Left ventricle myocardium superior (tissue), 1 donor: ENCODE measurements around the gene ZKSCAN5. TPM values are rescaled to one million over a fixed set of nuclear protein-coding genes. Genes with fewer than 3 reads are reported as not detected.
A peak's percentile ranks its signal among the peaks of the same experiment; 100 is the strongest.
"Not testable (repeated sequence)": the region's sequence is repeated elsewhere in the genome, so short reads cannot be mapped to it uniquely, and the experiment has no call there.

Experiments
- ATAC-seq: fragments of 200-7000 bp; cut with Tn5 transposase; one replicate; pipeline ENCODE4 v1.9.1; 2020; ENCODE audit warnings: mild to moderate bottlenecking, moderate library complexity
- DNase-seq: peaks from one replicate; pipeline ENCODE4 v3.0.0-alpha.2; 2020
- intact Hi-C: fragments of 100-400 bp; cut with micrococcal nuclease; formaldehyde crosslinking; loops from one replicate; pipeline ENCODE4 v1.11.0; 2022
- total RNA-seq: library from RNA; stranded (reverse); fragmentation: NEBNext Ultra II Directional; extraction: Animal tissue kit (Norgen Biotek cat#: 25700); gene quantifications from one replicate; pipeline ENCODE4 v1.2.1, GENCODE V29; 2021
- donor health status: DM: no; HTN: yes; CAD: no; lungs with severe emphysema.

Gene ZKSCAN5
- total RNA-seq, 1 donor from 2014 or later: 6.3 TPM

GRCh38 chr7:99490878-99491277, 13.6 kb upstream of the ZKSCAN5 start:
- intact Hi-C loops: no loop called here
- ATAC-seq (no peak), DNase-seq (no peak)

DNA sequence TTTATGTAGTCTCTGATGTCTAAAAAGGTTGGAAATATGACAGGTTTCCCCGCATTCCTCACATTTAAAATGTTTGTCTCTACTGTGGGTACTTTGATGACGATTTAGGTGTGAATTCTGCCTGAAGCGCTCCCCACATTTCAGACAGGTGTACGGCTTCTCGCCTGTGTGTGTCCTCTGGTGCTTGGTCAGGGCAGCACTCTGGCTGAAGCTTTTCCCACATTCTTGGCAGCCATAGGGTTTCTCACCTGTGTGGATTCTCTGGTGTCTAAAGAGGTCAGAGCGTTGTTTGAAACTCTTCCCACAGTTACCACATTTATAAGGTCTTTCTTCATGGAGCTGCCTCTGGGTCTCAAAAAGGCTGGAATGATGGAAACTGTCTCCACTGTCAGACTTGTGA, 10.6 kb upstream of the ZKSCAN5 start:
- ATAC-seq: no peak
- DNase-seq: no peak
- intact Hi-C loops: no loop called here

GRCh38 chr7:99497766-99498545, 6.5 kb upstream of the ZKSCAN5 start:
- DNase-seq: no peak
- no peak for ATAC-seq
- intact Hi-C loops: no loop called here

GRCh38 chr7:99498546-99498944, 5.9 kb upstream of the ZKSCAN5 start:
- intact Hi-C loops: no loop called here
- DNase-seq (no peak), ATAC-seq (no peak)

- intact Hi-C loops: no loop called here
- ATAC-seq (no peak), DNase-seq (no peak)
These were observed 5.1 kb upstream of the ZKSCAN5 start for GRCh38 chr7:99499371-99499720.

GRCh38 chr7:99499721-99500636, 4.5 kb upstream of the ZKSCAN5 start, which contains the start of gene ZNF394:
ZNF394 (minus strand) TSS chr7:99500281; CDS start chr7:99500093, 188 bp downstream.
- peak; percentile 94 for DNase-seq
- peak; percentile 65 for ATAC-seq
- intact Hi-C loops: no loop called here

- DNase-seq: no peak
- intact Hi-C loops: no loop called here
- ATAC-seq: no peak
These were observed 3.8 kb upstream of the ZKSCAN5 start for GRCh38 chr7:99500637-99501009.

DNA sequence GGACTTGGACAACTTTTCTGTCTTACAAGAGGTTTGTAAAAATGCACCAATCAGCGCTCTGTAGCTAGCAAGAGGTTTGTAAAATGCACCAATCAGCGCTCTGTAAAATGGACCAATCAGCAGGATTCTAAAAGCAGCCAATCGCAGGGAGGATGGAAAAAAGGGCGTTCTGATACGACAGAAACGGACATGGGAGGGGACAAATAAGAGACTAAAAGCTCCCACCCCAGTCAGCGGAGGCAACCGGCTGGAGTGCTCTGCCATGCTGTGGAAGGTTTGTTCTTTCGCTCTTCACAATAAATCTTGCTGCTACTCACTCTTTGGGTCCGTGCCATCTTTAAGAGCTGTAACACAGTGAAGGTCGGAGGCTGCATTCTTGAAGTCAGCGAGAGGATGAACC, 3.2 kb upstream of the ZKSCAN5 start:
- intact Hi-C loops, ATAC-seq, DNase-seq: not testable (repeated sequence)

- ATAC-seq (no peak), DNase-seq (no peak)
- intact Hi-C loops: no loop called here
These were observed 220 bp upstream of the ZKSCAN5 start for GRCh38 chr7:99504281-99504602.

DNA sequence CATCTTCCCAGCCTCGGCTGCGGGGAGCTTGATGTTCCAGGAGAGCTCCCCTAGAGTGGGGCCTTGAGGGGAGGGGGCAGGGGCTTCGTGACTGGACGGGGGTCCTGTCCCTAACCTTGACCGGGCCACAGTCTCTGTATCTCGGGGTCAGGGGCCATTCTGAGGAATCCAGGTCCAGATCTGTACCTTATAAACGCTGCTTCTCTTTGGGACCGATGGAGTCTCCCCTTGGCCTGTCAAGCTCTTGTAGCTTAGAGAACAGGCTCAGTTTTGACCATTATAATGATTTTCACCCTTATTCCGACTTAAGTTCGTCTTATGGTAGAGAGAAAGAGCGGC, 831 bp downstream of the ZKSCAN5 start:
- DNase-seq (no peak), ATAC-seq (no peak)
- intact Hi-C loops: no loop called here

DNA sequence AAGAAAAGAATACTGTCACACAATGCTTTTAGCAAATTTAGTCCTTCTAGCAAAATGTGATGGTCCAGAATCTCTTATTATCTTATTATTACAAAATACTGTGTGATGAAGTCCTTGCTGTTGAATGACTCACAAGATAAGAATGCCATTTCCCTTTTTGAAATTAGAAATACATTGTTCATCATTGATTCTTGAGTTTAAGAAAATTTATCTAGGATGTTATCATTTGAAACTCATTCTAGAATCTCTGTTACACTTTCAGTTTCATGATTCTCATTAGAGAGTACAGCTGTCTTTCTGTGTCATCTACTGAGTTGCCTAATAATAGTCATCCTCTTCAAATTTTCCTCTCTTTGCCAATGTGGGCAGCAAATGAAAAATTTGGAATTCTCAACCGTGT, 9.6 kb downstream of the ZKSCAN5 start:
- ATAC-seq: no peak
- intact Hi-C loops: no loop called here
- DNase-seq: no peak

- no peak for ATAC-seq
- intact Hi-C loops: no loop called here
These were observed 16.9 kb downstream of the ZKSCAN5 start for GRCh38 chr7:99521399-99521798.

DNA sequence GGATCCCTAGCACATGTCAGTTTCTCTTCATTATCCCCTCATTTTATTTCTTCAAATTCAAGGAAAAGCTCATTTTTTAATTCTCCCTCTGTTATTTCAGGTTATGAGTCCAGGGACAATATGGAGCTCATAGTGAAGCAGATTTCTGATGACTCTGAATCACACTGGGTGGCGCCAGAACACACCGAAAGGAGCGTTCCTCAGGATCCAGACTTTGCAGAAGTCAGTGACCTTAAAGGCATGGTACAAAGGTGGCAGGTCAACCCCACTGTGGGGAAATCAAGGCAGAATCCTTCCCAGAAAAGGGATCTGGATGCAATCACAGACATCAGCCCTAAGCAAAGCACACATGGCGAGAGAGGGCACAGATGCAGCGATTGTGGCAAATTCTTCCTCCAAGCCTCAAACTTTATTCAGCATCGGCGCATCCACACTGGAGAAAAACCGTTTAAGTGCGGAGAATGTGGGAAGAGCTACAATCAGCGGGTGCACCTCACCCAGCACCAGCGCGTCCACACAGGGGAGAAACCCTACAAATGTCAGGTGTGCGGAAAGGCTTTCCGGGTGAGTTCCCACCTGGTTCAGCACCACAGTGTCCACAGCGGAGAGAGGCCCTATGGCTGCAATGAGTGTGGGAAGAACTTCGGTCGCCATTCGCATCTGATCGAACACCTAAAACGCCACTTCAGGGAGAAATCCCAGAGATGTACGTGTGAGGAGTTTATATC, 21.4 kb downstream of the ZKSCAN5 start:
- no peak for ATAC-seq
- no peak for DNase-seq
- intact Hi-C loops: no loop called here

More at GRCh38 chr7:99521399-99521798, 16.9 kb downstream of the ZKSCAN5 start:
- DNase-seq: no peak

DNA sequence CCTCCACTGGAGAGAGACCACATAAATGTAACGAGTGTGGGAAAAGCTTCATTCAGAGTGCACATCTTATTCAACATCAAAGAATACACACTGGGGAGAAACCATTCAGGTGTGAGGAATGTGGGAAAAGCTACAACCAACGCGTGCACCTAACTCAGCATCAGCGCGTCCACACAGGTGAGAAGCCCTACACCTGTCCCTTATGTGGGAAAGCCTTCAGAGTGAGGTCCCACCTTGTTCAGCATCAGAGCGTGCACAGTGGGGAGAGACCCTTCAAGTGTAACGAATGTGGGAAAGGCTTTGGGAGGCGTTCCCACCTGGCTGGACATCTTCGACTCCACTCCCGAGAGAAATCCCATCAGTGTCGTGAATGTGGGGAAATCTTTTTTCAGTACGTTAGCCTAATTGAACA, 26.9 kb downstream of the ZKSCAN5 start:
- no peak for ATAC-seq
- intact Hi-C loops: no loop called here

DNA sequence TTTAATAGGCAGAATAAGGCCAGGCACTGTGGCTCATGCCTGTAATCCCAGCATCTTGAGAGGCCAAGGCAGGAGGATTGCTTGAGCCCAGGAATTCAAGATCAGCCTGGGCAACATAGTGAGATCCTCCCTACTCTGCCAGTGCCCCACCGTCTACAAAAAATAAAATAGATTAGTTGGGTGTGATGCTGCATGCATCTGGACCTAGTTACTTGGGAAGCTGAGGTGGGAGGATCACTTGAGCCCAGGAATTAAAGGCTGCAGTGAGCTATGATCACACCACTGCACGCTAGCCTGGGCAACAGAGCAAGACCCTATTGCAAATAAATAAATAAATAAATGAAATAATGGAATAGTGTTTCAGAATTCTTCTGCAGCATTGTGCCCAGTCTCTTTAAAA, 31.2 kb downstream of the ZKSCAN5 start:
- intact Hi-C loops: no loop called here
- DNase-seq: no peak
- no peak for ATAC-seq

More for the DNA sequence above, 26.9 kb downstream of the ZKSCAN5 start:
- DNase-seq: no peak

DNA sequence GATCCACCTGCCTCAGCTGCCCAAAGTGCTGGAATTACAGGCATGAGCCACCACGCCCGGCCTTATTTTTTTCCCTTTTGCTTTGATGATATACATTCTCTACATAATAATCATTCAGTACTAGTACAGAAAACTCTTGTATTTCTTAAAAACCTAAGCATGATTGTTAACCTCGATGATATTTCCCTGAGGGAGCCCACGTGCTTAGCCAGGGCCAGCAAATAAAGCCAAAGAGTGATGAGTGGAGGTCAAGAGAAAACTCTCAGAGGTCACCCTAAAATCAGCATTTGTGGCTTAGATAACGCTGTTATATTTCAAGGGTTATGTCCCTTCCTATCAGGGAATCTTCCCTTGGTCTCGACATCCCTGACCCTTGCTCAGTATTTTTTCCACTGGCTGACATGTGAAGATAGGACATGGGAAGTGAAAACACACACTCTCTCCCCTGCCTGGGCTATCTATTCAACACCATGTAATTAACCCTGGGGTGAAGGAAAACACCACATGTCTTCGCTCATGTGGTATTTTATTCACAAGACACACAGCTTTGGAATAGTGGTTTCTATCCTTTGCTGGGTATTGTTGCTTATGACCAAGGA, 34.9 kb downstream of the ZKSCAN5 start:
- intact Hi-C loops: no loop called here
- ATAC-seq: no peak
- DNase-seq: no peak

DNA sequence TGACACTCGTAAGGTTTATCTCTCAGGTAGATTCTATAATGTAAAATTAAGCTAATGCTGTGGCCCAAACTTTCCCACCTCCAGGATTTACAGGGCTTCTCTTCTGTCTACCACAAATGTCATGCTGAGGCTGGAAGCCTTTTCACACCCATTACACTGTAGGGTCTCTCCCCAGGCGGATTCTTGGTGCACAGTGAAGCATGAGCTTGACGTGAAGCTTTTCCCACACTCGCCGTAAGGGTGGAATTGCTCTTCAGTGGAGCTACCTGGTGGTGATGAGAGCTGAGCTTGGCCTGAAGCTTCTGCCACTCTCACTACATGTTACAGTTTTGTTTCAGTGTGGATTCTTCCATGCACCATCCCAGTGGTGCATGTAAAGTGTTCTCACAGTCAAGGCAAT, 36.1 kb downstream of the ZKSCAN5 start:
- ATAC-seq (no peak), DNase-seq (no peak)
- intact Hi-C loops: no loop called here

DNA sequence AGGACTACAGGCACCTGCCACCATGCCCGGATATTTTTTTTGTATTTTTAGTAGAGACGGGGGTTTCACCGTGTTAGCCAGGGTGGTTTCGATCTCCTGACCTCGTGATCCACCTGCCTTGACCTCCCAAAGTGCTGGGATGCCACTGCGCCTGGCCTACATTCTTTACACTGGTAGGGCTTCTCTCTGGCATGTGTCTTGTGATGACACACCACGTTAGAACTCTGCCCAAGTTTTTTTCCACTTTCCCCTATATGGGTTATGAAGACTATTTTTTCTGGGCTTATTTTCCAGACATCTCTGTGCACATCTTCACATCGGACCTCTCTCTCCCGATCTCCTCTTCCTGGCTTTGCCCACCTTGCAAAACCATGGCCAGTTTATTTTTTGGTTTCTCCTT, 36.8 kb downstream of the ZKSCAN5 start:
- no peak for DNase-seq
- intact Hi-C loops: no loop called here
- no peak for ATAC-seq

DNA sequence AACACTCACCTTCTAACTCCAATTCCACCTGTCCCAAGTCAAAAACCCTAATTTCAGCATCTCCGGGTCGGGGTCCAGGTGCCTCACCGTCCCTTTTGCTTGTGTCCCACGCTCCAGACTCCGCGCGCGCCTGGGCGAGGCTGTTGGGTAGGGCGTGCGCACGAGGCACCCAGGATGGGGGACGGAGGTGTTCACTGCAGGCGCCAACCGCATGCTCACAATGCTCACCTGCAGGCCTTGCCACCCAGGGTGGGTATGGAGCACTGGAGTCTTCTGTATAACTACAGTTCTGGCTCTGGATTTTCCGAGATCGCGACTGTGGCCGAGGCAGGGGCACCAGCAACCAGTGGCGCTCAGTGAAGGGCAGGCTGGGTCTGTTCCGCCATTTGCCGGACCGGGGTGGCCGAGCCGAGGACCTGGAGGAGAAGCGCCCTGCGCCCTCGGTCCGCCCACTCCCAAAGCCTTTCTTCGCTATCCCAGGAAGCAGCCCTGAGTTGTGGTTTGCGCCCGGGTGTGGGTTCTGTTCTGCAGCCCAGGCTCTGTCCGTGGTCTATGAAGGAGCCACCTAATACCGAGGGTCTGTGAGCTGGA, 38.7 kb downstream of the ZKSCAN5 start:
- DNase-seq: no peak
- intact Hi-C loops: no loop called here
- no peak for ATAC-seq
